SK-N-MC (cell line): ENCODE measurements around the gene BACE2.

Experiments used
- EZH2 ChIP-seq: fragments of 200-600 bp; sonication (generic); IDR thresholded peaks from one replicate; pipeline ENCODE4 v1.6.1; 2017; ENCODE audit warnings: antibody characterized with exemption
- FOXP2 ChIP-seq: optimal IDR thresholded peaks from 2 replicates; pipeline ENCODE3; 2011; ENCODE audit warnings: mild to moderate bottlenecking, moderate library complexity; ENCODE audit not compliant: insufficient read depth; ENCODE audit errors: extremely low read length, control extremely low read depth
- POLR2AphosphoS5 ChIP-seq: IDR thresholded peaks from 2 replicates; pipeline ENCODE4 v1.6.1; 2012; ENCODE audit warnings: mild to moderate bottlenecking, low read depth, low read length, borderline replicate concordance

DNA sequence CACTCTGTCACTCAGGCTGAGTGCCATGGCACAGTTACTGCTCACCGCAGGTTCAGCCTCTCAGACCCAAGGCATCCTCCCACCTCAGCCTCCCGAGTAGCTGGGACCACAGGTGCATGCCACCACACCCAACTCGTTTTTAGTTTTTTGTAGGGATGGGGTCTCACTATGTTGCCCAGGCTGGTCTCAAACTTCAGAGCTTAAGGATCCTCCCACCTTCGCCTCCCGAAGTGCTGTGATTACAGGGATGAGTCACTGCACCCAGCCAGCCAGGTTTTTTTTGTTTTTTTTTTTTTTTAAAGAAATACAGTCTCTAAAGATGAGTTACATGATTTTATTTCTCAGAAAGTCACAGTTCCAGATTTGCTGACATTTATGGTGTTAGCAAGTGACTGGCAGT lies 29.0 kb downstream of the BACE2 start:
- TF ChIP-seq EZH2: no peak
- TF ChIP-seq POLR2AphosphoS5: no peak
- no peak for TF ChIP-seq FOXP2
